Activated CD4-positive, alpha-beta T cell treated with anti-CD3 and anti-CD28 coated beads for 4 hours (primary cell): ENCODE results near the gene ASTL.
"Not testable (repeated sequence)": the region's sequence is repeated elsewhere in the genome, so short reads cannot be mapped to it uniquely, and the experiment has no call there.

Experiments used
- DNase-seq, 2 donors: peaks; one replicate each; pipeline ENCODE4 v3.0.0-alpha.2; 2020

ASTL gene

DNA sequence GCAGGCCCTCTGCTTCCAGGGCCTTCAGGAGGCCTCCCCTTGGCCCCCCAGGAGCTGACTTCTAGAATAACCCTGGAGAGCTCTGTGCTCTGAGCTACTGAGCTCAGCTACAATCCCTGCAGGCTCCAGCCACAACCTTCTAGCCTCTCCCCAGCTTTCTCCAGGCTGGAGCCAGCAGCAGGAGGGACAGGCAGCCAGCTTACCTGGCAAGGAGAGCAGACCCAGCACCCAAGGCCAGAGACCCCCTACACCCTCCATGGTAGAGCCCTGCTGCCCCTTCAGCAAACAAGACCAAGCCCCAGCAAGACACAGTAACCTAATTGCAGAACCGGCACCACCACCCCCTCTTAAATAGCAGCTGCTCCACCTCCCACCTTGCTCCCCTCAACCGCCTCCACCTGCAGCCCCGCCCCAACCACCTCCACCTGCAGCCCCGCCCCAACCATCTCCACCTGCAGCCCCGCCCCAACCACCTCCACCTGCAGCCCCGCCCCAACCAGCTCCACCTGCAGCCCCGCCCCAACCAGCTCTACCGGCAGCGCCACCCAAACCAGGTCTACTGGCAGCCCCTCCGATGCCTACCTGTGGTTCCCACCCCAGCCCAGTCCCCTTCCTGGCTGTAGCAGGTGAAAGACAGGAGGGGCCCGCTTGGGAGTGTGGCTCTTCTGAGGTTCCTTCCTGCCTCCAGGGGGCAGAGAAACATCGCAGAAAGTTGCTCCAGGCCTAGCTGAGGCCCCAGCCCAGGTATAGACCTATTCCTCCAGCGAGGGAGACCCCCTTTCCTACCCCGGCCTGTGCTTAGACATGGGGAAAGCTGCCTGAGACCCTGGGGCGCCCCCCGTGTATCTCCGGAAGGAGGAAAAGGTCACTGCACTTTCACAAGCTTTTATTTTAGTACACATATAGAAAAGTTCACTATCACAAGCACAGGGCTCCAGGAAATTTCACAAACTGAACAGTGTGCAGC is at the start of gene ASTL:
ASTL (minus strand) TSS at position 324 of the 967 bp plus-strand sequence; CDS start at position 258, 66 bp downstream.
- peak; percentile 58 to 67 for DNase-seq

GRCh38 chr2:96186562-96186961 is 48.3 kb upstream of the ASTL start:
- DNase-seq: no peak

DNA sequence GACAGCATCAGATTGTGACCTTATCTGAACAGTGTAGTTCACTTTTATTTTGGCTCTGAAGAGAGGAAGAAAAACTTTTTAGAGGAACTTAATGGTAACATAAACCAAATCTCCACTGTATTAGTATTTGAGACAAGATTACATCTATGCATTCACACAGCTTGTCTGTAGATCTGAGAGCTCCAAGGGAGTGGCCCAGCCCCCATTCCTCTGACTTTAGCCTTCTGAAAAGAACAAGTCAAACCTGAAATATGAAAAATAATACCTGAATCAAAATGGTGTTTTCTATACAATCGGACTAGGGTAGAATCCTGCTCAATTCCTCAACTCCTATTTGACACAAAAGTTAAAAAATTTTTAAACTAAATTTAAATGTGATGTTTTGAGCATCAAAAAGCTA is 47.2 kb upstream of the ASTL start:
- DNase-seq: no peak

GRCh38 chr2:96184989-96185388 is 46.7 kb upstream of the ASTL start:
- DNase-seq: no peak

GRCh38 chr2:96184188-96184587 is 45.9 kb upstream of the ASTL start:
- no peak for DNase-seq

DNA sequence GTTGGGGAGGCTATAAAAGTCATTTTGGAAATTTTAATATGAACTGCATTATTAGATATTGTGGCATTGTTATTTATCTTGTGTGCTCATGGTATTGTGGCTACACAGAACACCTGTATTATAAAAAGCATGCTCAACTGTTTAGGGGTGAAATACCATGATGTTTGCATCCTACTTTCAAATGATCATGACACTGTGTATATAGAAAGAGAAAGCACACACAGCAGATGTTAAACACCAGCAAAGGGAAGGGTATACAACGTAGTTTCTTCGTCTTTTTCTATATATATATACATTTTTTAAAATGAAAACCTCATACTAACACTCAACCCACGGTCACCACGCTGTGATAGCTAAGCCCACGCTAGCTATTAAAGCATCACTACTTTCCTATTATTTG is 43.2 kb upstream of the ASTL start:
- no peak for DNase-seq

DNA sequence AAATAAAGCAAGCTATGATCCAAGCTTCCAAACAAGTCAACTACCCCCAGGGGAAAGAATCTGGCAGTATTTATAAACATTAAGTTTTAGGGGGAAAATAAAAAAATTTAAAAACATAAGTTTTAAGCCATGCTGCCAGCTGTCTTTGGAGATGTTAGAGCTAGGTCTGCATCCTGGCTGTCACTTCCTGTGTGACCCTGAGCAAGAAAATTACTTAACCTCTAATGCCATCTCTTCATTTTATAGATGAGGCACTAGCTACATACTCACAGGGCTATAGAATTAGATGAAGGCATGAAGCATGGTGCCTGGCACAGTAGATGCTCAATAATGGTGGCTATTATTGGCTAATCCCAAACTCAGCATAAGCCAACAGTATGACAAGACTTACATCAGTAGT is 42.2 kb upstream of the ASTL start:
- DNase-seq: no peak

GRCh38 chr2:96180002-96180401 is 41.7 kb upstream of the ASTL start:
- no peak for DNase-seq

- no peak for DNase-seq
Observed at GRCh38 chr2:96176661-96177060, 38.4 kb upstream of the ASTL start.

DNA sequence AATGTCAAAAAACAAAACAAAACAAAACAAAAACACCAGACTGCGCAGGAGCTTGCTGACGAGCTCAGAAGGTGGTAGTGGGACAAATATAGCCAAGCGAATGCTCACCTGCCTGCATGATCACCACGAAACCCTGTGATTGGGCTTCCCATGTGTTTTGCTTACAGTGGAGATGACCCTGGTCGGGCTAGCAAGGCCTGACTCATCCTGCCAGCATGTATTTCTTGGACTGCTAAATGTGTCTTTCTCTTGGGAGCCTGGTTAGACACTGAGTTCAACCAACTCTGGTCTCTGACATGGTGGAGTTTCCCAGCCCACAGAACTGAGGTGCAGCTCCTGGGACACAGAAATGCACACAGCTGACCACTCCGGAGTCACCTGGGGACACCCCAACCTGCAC is 37.6 kb upstream of the ASTL start:
- DNase-seq: no peak

- DNase-seq: peak; percentile 83 to 86
Observed at GRCh38 chr2:96174251-96175144, 36.2 kb upstream of the ASTL start.

- DNase-seq: no peak
Observed at GRCh38 chr2:96171831-96172230, 33.5 kb upstream of the ASTL start.

GRCh38 chr2:96170626-96171025 is 32.3 kb upstream of the ASTL start:
- DNase-seq: no peak

DNA sequence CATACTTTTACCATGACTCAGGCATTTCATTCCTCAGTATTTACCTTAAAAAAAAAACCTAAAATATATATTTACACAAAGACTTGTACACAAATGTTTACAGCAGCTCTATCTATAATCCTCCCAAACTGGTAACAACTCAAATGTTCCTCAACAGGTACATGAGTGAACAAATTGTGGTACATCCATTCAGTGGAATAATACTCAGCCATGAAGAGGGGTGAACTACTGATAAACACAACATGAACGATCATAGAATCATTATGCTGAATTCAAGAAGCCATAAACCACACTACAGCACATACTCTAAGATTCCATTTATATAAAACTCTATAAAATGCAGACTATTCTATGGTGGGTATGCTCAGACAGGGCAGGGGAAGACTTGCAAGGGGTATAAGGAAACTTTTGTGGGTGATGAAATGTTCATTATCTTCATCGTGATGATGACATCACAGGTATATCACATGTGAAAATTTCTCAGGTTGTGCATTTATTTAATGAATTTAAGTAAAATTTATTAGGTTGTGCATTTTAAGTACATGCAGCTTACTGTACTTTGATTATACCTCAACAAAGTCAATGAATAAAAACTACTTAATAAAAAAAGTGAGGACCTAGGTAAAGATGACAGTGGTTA is 31.7 kb upstream of the ASTL start:
- DNase-seq: no peak

DNA sequence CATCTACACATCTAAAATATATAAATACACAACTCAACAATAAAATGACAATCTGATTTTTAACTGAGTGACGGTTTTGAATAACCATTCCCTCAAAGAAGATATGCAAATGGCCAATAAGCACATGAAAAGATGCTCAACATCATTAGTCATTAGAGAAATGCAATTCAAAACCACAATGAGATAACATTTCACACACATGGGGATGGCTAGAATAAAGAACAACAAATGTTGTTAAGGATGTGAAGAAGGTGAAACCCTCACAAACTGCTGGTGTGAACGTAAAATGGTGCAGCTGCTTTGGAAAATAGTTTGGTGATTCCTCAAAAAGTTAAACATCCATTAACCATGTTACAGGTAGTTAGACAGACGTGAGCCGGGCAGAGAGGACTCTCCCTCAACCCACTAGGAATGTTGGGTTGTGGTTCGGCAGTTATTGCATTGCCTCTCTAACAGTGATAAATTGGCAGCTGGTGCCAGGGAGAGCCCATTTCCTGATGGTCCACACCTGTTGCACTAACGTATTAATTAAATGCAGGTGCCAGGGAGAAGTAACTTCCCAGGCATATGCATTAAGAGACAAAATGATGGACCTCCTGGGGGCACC is 29.2 kb upstream of the ASTL start:
- DNase-seq: no peak

GRCh38 chr2:96164459-96165184 is 26.3 kb upstream of the ASTL start:
- peak; percentile 57 to 58 for DNase-seq

GRCh38 chr2:96163768-96164429 is 25.6 kb upstream of the ASTL start:
- DNase-seq: peak; percentile 79 to 86

DNA sequence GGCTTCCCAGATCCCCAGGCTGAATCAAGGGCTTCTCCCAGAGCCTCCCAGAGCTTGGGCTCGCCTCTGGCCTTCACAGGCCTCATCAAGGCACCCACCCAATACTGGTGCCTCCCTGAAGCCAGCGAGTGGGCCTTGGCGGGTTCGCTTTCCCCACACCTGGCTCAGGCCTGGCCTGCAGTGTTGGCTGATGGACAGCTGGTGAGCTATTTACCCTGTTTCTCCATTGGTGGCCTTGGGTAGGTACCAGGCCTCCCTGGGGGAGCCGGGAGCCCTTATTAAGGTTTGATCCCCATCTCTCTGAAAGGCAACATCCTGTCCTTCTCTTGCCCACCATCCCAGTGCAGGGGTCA is 25.1 kb upstream of the ASTL start:
- no peak for DNase-seq

GRCh38 chr2:96161898-96162297 is 23.6 kb upstream of the ASTL start:
- DNase-seq: no peak

DNA sequence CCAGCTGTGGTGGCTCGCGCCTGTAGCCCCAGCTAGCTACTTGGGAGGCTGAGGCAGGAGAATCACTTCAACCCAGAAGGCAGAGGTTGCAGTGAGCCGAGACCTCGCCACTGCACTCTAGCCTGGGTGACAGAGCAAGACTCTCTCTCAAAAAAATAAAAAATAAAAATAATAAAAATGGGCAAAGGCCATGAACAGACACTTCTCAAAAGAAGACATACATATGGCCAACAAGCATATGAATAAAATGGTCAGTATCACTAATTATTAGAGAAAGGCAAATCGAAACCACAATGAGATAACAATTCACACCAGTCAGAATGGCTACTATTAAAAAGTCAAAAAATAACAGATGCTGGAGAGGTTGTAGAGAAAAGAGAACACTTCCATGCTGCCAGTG is 22.1 kb upstream of the ASTL start:
- not testable (repeated sequence) for DNase-seq

DNA sequence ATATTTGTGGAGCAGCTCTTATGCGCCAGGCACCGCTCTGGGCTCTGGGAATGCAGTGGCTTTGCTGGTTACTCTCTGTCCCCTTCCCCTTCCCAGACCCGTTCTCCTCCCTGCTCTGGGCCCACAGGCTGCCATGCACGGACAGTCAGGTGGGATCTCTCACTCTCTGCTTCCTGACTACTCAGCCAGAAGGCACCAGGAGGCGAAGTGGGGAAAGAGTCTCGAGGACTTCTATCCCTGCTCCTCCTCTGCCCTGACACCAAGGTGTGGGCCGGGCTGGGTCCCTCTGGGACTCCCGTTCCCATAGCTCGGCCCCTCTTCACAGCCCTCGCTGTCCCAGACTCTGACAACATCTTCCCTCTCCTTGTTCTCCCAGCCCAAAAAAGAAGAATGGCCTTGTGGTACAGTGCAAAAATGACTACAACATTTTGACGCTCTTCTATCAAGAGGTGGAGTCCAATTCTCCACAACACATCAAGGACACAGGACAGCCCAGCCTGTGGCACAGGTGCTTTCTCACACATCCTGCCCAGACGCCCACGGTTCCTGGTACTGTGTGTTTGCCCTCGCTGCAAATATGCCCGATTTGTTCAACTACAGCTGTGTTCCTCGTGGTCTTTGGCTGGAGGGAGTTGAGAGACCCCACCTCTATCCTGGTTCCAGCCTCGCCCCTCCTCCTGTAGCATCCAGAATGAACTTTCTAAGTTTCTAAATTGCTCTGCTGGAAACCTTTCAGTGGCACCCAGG is 21.0 kb upstream of the ASTL start:
- peak; percentile 57 to 62 for DNase-seq
